Mesodermal cell (in vitro differentiated cells): Measurements from ENCODE around the gene PRKCA.
"Not testable (repeated sequence)": the region's sequence is repeated elsewhere in the genome, so short reads cannot be mapped to it uniquely, and the experiment has no call there.

Experiments used
- H3K27ac ChIP-seq: 2 replicates; pipeline ENCODE4 v1.7.0; 2013; ENCODE audit warnings: mild to moderate bottlenecking, low read depth, low read length, moderate library complexity; ENCODE audit not compliant: severe bottlenecking
- H3K36me3 ChIP-seq: 2 replicates; pipeline ENCODE4 v1.7.1; 2013; ENCODE audit warnings: mild to moderate bottlenecking, low read length, moderate library complexity; ENCODE audit not compliant: control insufficient read depth, insufficient read depth
- H3K4me1 ChIP-seq: one replicate; pipeline ENCODE4 v1.7.1; 2013; ENCODE audit warnings: mild to moderate bottlenecking, low read length; ENCODE audit not compliant: insufficient read depth, control insufficient read depth, poor library complexity, severe bottlenecking
- H3K4me3 ChIP-seq: 2 replicates; pipeline ENCODE4 v1.7.0; 2013; ENCODE audit warnings: low read length, control low read depth, mild to moderate bottlenecking; ENCODE audit not compliant: insufficient read depth, poor library complexity, severe bottlenecking; ENCODE audit errors: extremely low read depth
- H3K9me3 ChIP-seq: 2 replicates; pipeline ENCODE4 v1.7.1; 2013; ENCODE audit warnings: mild to moderate bottlenecking, low read length, moderate library complexity; ENCODE audit not compliant: control insufficient read depth
- WGBS, 2 experiments: methylation state at CpG; one replicate each; pipeline ENCODE4 v1.1.5; 2013; ENCODE audit warnings: missing lambda C conversion rate in 2 of 2; ENCODE audit not compliant: insufficient coverage in 2 of 2; 5-methylcytosine and 5-hydroxymethylcytosine counted together

PRKCA gene

DNA sequence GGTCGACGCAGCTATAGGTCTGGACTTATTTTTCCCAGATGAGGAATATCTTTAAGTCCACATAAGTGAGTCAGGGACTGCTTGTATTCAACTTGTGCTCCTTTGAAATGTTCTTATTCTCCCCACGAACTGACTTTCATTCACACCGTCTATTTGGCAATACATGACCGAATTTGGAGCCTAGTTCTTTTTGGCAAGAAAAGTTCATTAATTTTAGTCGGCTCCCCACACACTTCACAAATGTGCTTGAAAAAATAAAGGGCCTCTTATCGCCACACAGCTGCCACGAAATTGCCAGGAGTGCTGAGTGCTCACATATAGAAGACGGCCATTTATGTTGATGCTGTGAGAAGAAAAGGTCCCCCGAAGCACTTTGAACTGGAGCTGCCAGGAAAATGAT, 152.6 kb downstream of the PRKCA start:
- Histone ChIP-seq H3K4me3 (no peak overlapping the region), H3K4me1 (peaks cover 8% of the 10 kb centered on the region), H3K27ac (no peak overlapping the region), H3K36me3 (peaks cover 9% of the 10 kb centered on the region), H3K9me3 (no peaks in the 10 kb centered on the region)
- WGBS, 2 experiments = 88 to 98% methylated on average over 8 of the region's 10 CpGs

DNA sequence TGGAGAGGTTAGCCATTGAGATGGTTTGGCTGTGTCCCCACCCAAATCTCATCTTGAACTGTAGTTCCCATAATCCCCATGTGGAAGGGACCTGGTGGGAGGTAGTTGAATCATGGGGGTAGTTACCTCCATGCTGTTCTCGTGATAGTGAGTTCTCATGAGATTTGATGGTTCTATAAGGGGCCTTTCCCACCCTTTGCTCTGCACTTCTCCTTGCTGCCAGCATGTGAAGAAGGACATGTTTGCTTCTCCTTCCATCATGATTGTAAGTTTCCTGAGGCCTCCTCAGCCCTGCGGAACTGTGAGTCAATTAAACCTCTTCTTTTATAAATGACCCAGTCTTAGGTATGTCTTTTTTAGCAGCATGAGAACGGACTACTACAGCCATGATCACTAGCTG, 155.1 kb downstream of the PRKCA start:
- not testable (repeated sequence) for H3K27ac ChIP-seq, H3K9me3 ChIP-seq, H3K4me3 ChIP-seq, H3K36me3 ChIP-seq
- 92 to 100% methylated on average over 2 of the region's 3 CpGs for WGBS, 2 experiments
- H3K4me1 ChIP-seq = peaks cover 18% of the 10 kb centered on the region

DNA sequence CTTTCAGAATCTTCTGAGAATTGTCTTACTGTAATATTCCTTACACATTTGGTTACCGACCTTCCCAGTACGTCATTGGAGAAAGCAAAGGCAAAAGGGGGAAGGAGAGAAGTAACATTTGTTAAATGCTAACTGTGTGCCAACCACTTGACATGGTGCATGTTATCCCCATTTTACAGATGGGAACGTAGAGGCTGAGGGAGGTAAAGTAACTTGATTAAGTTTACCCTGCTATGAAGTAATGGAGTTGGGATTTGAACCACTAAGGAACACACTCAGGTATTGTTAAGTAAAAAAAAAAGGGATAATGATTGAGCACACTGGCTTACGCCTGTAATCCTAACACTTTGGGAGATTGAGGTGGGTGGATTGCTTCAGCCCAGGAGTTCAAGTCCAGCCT, 156.4 kb downstream of the PRKCA start:
- 96 to 100% methylated on average over 1 to 4 of the region's 4 CpGs for WGBS, 2 experiments

DNA sequence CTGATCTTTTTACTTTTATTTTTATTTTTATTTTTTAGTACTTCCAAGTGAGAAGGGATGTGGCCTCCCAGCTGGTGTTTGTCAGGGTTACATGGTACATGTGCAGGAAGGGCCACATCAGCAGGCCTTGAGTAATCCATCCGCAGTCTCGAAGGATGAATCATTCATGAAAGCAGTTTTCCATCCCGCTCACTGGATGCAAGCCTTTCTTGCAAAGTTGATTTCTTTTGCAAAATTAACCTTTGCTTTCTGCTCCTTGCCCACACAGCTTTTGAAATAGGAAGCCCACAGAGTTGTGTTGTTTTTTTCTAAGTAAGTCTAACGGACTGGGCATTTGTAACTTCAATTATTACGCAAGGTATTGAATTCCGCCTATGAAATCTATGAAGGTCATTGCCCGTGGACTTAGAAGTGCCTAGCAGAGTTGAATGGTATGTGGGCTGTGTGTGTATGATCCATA, 157.4 kb downstream of the PRKCA start:
- peak overlapping the region; percentile 79 for H3K27ac ChIP-seq

More for the DNA sequence above, 156.4 kb downstream of the PRKCA start:
- Histone ChIP-seq H3K9me3 (no peaks in the 10 kb centered on the region), H3K4me3 (no peak overlapping the region), H3K4me1 (peaks cover 23% of the 10 kb centered on the region), H3K27ac (no peak overlapping the region), H3K36me3 (peaks cover 9% of the 10 kb centered on the region)

DNA sequence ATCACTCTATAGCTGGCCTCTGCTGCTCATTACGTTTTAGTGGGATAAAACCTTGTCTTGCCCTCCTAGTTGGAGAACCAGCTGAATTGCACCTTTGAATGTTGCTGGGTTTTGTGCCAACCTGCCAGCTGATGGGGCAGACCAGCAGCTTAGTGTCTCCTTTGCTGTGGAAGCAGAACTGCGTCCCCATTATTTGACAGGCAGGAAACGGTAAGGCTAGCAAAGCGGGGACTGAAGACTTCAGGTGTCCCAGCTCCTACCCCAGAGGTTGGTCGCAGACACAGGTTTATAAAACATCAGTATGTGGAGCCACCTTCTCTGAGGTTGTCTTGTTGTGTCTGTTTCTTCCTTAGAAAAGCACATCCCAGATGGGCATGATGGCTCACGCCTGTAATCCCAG, 158.1 kb downstream of the PRKCA start:
- Histone ChIP-seq H3K27ac (no peak overlapping the region), H3K36me3 (peaks cover 9% of the 10 kb centered on the region), H3K9me3 (no peaks in the 10 kb centered on the region), H3K4me1 (peaks cover 25% of the 10 kb centered on the region), H3K4me3 (no peak overlapping the region)
- WGBS, 2 experiments = 93 to 100% methylated on average over 5 of the region's 6 CpGs

More for the DNA sequence above, 157.4 kb downstream of the PRKCA start:
- WGBS, 2 experiments = 71 to 76% methylated on average over 4 of the region's 7 CpGs
- Histone ChIP-seq H3K4me1 (peaks cover 23% of the 10 kb centered on the region), H3K4me3 (no peak overlapping the region), H3K36me3 (peaks cover 9% of the 10 kb centered on the region), H3K9me3 (no peaks in the 10 kb centered on the region)

DNA sequence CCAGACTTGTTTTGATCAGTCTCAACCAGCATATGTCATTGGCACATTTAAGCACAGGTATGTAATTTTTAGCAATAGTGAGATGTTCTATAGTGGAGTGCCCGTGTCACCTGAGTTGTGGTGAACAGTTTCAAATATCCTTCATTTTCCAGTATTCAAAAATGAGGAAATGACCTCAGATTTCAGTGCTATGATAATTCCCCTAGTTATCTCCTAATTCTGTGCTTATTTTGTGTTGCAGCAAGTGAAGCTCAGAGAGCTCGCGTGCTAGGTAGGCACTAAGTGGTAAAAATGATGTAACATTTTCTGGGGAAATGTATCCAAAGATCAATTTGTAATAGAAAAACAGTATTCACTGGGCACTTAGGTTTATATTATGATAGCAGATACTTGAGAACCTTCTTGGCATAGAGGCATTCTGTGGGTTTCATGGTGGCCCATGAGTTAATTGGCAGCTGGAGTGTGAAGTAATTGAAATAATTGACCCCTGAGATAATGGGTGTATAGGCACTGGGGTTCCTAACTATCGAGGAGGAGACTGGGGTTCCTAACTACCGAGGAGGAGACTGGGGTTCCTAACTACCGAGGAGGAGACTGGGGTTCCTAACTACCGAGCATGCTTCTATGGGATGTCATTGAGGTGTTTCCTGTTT, 159.1 kb downstream of the PRKCA start:
- 98 to 100% methylated on average over 2 to 6 of the region's 7 CpGs for WGBS, 2 experiments

DNA sequence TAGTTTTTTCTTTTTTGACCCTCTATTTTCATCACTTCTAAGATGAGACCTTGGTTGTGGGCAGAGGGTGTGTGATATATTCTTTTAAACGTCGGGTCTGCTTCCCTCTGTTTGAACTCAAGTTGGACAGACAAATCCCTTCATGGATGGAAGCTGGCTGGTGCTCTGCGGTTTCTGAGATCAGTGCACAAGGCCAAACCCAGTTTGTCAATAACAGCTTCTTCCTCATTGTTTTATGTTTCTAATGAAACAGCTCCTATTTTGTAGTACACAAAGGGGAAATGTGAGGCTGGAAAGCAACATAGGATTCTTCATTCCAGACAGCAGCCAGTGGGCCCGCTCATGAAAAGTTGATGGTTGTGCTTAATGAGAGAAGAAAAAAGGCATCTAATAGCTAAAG, 159.6 kb downstream of the PRKCA start:
- no peak overlapping the region for H3K4me3 ChIP-seq
- peaks cover 37% of the 10 kb centered on the region for H3K4me1 ChIP-seq
- no peaks in the 10 kb centered on the region for H3K9me3 ChIP-seq
- H3K36me3 ChIP-seq = peaks cover 3% of the 10 kb centered on the region
- no peak overlapping the region for H3K27ac ChIP-seq
- WGBS, 2 experiments = 93 to 100% methylated on average over 1 to 3 of the region's 4 CpGs

More for the DNA sequence above, 159.1 kb downstream of the PRKCA start:
- no peaks in the 10 kb centered on the region for H3K9me3 ChIP-seq
- peaks cover 33% of the 10 kb centered on the region for H3K4me1 ChIP-seq
- H3K36me3 ChIP-seq = peaks cover 6% of the 10 kb centered on the region
- no peak overlapping the region for H3K4me3 ChIP-seq
- no peak overlapping the region for H3K27ac ChIP-seq

DNA sequence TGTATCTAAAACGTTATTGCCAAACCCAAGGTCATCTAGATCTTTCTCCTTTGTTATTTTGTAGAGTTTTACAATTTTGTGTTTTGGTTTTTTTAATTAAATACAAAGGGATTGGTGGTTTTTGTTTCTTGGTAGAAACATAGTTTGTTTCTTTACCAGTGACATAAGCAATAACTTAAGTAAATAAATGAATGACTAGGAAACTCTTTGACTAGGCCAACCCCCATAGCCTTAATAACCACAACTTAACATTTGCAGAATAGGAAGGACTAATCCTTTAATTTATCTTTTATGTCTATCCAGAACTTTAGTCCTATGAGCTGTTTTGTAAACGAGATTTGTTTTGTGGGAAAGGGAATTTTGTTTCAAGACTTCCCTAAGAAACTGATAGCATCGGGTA, 162.5 kb downstream of the PRKCA start:
- Histone ChIP-seq H3K9me3 (no peaks in the 10 kb centered on the region), H3K27ac (no peak overlapping the region), H3K36me3 (no peaks in the 10 kb centered on the region), H3K4me1 (peaks cover 57% of the 10 kb centered on the region), H3K4me3 (no peak overlapping the region)
- no CpG with 5 or more reads among the region's 3 CpGs for WGBS, 2 experiments

DNA sequence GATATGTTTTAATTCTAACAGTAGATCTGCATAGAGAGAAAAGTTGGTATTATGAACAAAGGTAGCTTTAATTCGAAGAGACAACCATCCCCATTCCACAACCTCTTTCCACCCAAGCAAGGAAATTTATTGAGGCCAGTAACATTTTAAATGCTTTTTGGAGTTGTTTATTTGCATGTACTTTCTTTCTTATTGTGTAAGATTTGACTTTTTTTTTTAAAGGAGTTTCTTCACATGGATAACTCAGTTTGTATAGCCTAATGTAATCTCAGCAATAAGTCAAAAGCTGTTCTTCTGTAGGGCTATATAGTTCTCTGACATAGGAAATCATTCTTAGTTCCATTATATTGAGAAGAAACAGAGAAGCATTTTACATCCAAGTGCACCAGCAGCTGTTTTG, 163.3 kb downstream of the PRKCA start:
- H3K27ac ChIP-seq = no peak overlapping the region
- H3K9me3 ChIP-seq = no peaks in the 10 kb centered on the region
- no peaks in the 10 kb centered on the region for H3K36me3 ChIP-seq
- no peak overlapping the region for H3K4me3 ChIP-seq
- H3K4me1 ChIP-seq = peaks cover 49% of the 10 kb centered on the region
- WGBS, 2 experiments = no CpG with 5 or more reads among the region's 1 CpG

DNA sequence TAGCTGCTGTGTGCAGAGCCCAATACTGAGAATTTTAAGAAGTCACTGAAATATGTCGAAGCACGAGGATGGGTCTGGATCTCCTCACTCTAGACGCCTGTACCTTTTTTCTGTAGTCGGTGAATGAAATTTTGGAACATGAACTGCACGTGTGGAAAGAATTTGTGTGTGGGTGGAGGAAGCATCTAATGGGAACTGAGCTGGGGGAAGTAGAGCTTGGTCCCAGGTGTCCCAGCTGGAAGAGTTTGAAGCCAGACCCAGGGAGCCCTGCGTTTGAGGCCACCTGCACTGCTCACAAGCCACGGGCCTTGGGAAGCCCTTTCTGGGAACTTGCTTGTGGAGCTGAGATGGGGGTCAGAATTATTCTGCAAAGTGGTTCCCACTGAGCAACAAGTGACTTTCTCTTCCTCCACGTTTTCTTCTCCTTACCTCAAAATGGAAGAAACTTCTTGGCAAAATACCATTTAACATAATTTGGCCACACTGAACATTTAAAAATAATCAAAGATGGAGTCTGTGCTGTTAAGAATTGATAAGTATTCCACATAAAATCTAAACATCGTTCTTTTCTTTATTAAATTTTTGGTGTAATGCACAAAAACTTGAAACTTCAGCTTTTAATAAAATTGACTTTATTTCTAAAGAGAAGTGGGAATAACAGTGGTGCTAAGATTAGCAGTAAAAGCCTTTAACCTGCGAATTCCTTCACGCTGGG, 163.8 kb downstream of the PRKCA start:
- H3K9me3 ChIP-seq = no peaks in the 10 kb centered on the region
- H3K27ac ChIP-seq = peak overlapping the region; percentile 96
- 84 to 85% methylated on average over 7 of the region's 11 CpGs for WGBS, 2 experiments
- H3K4me1 ChIP-seq = peaks cover 49% of the 10 kb centered on the region
- H3K36me3 ChIP-seq = no peaks in the 10 kb centered on the region
- H3K4me3 ChIP-seq = no peak overlapping the region

DNA sequence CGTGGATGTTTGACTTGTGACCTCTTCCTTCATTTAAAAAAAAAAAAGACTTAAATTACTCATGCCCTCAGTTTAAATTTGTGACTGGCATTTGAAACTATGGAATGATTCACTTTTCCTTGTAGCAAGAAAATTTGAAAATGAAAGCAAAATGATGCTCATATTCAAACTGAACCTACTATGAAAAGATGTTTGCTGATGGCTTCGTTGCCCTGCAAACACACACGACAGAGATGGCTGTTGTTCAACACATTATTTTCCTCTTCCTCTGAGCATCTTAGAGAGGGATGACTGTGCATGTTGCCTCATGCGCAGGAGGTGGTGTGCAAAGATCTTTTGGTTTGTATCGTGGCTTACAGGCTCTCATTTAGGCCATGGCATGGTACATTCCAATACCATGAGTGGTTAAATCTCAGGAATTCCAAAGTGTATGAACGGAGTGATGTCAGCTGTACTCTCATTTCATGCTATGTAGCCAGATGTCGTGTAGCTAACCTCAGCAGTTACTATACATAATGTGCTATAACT, 164.5 kb downstream of the PRKCA start:
- Histone ChIP-seq H3K9me3 (no peaks in the 10 kb centered on the region), H3K4me1 (peaks cover 46% of the 10 kb centered on the region), H3K27ac (peak overlapping the region; percentile 96), H3K4me3 (no peak overlapping the region), H3K36me3 (no peaks in the 10 kb centered on the region)
- WGBS, 2 experiments = 67 to 70% methylated on average over 2 to 3 of the region's 7 CpGs
